Measurements from ENCODE around the gene FFAR3.
"Not testable (repeated sequence)": the region's sequence is repeated elsewhere in the genome, so short reads cannot be mapped to it uniquely, and the experiment has no call there.

The FFAR3 gene

DNA sequence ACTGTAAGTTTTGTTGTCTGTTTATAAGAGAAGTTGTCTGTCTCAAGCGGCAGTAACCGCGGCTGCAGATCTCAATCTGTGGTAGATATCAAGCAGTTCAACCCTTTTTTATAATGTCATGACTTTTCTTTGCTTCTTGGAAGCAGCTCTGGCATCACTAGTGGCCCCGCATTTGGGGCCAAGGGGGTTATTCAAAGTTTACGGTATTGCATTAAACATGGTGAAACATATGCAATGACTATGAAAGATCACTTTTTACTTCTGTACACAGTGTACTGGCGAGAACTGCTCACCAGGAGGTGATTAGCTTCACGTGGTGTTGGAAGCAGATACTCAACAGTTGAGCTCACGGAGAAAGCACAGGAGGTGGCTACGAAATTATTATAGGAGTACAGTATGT is 4.6 kb upstream of the FFAR3 start:
- DNase-seq (ENCODE audit: low read depth), result no peak
- TF ChIP-seq, protein P1, sequence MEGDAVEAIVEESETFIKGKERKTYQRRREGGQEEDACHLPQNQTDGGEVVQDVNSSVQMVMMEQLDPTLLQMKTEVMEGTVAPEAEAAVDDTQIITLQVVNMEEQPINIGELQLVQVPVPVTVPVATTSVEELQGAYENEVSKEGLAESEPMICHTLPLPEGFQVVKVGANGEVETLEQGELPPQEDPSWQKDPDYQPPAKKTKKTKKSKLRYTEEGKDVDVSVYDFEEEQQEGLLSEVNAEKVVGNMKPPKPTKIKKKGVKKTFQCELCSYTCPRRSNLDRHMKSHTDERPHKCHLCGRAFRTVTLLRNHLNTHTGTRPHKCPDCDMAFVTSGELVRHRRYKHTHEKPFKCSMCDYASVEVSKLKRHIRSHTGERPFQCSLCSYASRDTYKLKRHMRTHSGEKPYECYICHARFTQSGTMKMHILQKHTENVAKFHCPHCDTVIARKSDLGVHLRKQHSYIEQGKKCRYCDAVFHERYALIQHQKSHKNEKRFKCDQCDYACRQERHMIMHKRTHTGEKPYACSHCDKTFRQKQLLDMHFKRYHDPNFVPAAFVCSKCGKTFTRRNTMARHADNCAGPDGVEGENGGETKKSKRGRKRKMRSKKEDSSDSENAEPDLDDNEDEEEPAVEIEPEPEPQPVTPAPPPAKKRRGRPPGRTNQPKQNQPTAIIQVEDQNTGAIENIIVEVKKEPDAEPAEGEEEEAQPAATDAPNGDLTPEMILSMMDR (IDR thresholded peaks at IDR 0.05; ENCODE audit: control insufficient read depth, insufficient read depth, low read depth, low read length, missing control alignments), result no peak
- H3K4me3 ChIP-seq (ENCODE audit: control insufficient read depth, low read depth, low read length), result no peak overlapping the region

DNA sequence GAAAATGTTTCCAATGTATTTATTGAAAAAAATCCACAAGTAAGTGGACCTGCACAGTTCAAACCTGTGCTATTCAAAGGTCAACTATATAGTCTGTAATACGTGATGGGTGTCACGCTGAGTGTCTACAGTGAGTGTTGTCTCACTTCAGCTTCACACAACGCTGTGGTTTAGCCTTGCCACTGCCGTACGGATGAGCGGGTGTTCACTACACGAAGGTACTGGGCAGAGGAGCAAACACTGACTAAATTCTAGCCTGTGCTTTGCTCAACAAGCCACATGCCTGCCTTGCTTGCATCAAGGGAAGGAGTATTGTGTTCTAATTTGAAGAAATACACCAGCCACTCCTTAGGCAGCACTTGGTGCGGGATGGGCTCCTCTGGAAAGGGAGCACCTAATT is 3.4 kb upstream of the FFAR3 start:
- DNase-seq (ENCODE audit: low read depth), result no peak
- TF ChIP-seq, protein P1 (IDR thresholded peaks at IDR 0.05; ENCODE audit: control insufficient read depth, insufficient read depth, low read depth, low read length, missing control alignments), result no peak
- H3K4me3 ChIP-seq (ENCODE audit: control insufficient read depth, low read depth, low read length), result no peak overlapping the region

DNA sequence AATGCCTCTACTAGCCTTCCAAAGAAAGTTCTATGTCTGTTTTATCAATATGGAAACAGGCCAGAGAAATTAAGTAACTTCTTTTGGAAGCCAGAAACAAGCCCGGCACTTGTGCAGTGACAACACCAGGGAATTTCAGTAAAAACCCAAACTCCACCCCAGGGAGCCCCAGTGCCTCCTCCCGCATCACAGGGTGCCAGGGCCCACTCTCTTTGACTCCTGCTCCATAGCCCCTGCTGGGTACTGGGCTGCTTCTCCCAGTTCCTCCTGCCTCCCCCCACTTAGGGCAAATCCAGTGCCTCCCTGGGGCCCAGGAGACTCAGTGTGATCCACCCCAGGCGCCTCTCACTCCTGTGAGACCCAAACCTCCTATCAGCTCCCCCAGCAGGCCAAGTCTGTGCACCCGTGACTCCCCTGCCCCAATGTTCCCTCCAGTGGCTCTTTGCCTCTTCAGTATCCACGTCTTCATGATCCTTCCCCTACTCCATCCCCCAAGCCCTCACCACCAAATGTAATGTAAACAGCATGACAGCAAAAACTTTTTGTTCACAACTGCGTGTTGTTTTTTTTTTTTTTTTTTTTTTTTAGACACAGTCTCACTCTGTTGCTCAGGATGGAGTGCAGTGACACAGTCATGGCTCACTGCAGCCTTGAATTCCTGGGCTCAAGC is 2.3 kb upstream of the FFAR3 start:
- TF ChIP-seq, protein P1 (IDR thresholded peaks at IDR 0.05; ENCODE audit: control insufficient read depth, insufficient read depth, low read depth, low read length, missing control alignments), result no peak

DNA sequence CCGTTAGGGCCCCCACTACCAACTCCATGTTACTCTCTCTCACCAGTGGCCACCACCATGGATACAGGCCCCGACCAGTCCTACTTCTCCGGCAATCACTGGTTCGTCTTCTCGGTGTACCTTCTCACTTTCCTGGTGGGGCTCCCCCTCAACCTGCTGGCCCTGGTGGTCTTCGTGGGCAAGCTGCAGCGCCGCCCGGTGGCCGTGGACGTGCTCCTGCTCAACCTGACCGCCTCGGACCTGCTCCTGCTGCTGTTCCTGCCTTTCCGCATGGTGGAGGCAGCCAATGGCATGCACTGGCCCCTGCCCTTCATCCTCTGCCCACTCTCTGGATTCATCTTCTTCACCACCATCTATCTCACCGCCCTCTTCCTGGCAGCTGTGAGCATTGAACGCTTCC is 574 bp downstream of the FFAR3 start:
- not testable (repeated sequence) for H3K4me3 ChIP-seq (ENCODE audit: control insufficient read depth, low read depth, low read length); DNase-seq (ENCODE audit: low read depth)

More for the DNA sequence above, 2.3 kb upstream of the FFAR3 start:
- no peak for DNase-seq (ENCODE audit: low read depth)
- no peak overlapping the region for H3K4me3 ChIP-seq (ENCODE audit: control insufficient read depth, low read depth, low read length)

DNA sequence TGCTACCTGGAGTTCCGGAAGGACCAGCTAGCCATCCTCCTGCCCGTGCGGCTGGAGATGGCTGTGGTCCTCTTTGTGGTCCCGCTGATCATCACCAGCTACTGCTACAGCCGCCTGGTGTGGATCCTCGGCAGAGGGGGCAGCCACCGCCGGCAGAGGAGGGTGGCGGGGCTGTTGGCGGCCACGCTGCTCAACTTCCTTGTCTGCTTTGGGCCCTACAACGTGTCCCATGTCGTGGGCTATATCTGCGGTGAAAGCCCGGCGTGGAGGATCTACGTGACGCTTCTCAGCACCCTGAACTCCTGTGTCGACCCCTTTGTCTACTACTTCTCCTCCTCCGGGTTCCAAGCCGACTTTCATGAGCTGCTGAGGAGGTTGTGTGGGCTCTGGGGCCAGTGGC is 1.1 kb downstream of the FFAR3 start:
- not testable (repeated sequence) for DNase-seq (ENCODE audit: low read depth); H3K4me3 ChIP-seq (ENCODE audit: control insufficient read depth, low read depth, low read length)

DNA sequence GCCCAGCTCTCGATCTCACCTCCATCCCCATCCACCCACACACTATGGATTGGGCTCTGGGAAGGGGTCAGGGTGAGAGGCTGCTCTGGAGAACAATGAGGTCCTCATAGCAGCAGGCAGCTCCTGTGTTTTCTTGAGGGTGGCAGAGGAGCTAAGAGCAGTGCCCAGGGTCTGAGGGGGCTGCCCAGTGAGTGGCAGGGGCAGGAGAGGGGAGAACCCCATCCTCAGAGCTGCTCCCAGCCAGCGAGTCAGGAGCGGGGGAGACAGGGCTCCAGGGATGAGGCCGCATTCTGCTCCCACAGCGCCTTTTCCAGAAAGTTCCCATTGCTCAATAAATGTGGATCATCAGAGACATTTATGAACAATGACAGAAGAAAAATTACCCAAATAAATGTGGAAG is 1.8 kb downstream of the FFAR3 start:
- not testable (repeated sequence) for H3K4me3 ChIP-seq (ENCODE audit: control insufficient read depth, low read depth, low read length); DNase-seq (ENCODE audit: low read depth)

DNA sequence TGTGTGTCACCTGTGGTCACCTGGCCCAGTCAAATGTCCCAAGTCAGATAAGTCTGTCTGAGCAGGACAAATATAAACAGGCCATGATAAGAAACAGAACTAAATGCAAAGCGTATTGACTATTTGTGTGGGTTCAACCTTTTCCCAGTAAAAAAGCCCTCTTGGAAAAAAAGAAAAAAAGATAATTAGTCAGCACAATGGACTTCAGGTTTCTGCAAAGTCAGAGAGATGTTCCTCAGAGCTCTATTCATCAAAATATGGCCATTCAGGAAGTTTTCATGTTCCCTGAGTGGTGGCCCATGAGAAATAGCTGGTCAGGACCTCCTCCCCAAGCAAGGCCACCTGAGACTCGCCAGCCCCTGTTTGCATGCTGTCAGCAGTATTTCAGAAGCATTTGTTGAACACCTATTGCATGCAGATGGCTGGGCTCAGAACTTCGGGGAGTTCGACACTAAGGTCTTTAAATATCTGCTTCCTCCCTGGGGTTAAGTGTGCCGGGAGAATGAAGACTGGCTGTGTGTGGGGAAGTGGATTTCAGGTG is 2.7 kb downstream of the FFAR3 start:
- H3K4me3 ChIP-seq (ENCODE audit: control insufficient read depth, low read depth, low read length), result no peak overlapping the region
- TF ChIP-seq, protein P1 (IDR thresholded peaks at IDR 0.05; ENCODE audit: control insufficient read depth, insufficient read depth, low read depth, low read length, missing control alignments), result no peak
- no peak for DNase-seq (ENCODE audit: low read depth)

DNA sequence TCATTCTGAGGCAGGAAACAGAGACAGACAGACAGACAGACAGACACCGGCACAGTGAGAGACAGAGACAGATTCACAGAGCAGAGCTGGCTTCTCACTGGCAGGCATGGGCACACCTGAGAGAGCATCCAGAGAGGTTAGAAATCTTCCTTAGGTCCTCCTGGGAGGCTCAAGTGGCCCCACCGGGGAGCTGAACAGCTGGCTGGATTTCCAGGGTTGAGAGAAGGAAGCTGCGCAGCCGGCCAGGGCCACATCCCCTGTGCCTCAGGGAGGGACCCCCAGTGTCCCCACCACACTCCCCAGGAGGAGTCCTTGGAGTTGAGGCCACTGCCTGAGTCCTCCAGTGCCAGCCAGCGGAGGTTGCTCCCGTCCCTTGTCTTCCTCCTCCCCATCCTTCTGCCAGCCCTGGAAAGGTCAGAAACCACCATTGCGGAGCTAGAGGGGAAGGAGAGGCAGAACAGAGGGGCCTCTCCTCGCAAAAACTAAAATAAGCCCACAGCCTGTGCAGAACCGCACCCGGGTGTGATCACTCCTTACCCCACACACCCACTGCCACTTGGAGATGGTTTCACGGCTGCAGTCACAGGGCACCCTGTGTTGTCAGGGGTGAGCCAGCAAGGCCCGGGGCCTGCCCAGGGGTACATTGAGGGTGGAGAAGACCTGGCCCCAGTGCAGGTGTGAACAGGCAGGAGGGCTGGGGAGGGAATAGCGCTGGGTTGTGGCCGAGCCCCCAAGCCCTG is 4.2 kb downstream of the FFAR3 start:
- DNase-seq (ENCODE audit: low read depth), result no peak
- TF ChIP-seq, protein P1 (IDR thresholded peaks at IDR 0.05; ENCODE audit: control insufficient read depth, insufficient read depth, low read depth, low read length, missing control alignments), result no peak
- H3K4me3 ChIP-seq (ENCODE audit: control insufficient read depth, low read depth, low read length), result no peak overlapping the region

Measured in AG09309 (cell line).